Tibial nerve (tissue), 4 donors: ENCODE measurements around the gene SPOCK3.

ENCODE experiments used
- CTCF ChIP-seq, 5 experiments: fragments of 200-600 bp in 3 of 5; fragments of 450-650 bp in 2 of 5; sonication (generic) in 3 of 5; IDR thresholded peaks; one replicate each; pipeline ENCODE4 v1.5.1; 2016 to 2019; ENCODE audit warnings: antibody characterized with exemption in 5 of 5, mild to moderate bottlenecking in 3 of 5, moderate library complexity in 2 of 5
- EP300 ChIP-seq, 2 donors: sonication (generic); formaldehyde crosslinking; IDR thresholded peaks; one replicate each; pipeline ENCODE4 v1.6.1; 2017; ENCODE audit warnings: antibody characterized with exemption in 2 of 2, mild to moderate bottlenecking in 1 of 2
- POLR2A ChIP-seq, 2 donors: fragments of 450-650 bp; IDR thresholded peaks; one replicate each; pipeline ENCODE4 v1.6.1; 2017; ENCODE audit warnings: antibody characterized with exemption in 2 of 2, mild to moderate bottlenecking in 2 of 2, moderate library complexity in 2 of 2

- no peak for TF ChIP-seq CTCF (IDR thresholded peaks at IDR 0.05)
- no peak for TF ChIP-seq EP300 (IDR thresholded peaks at IDR 0.05)
- no peak for TF ChIP-seq POLR2A (IDR thresholded peaks at IDR 0.05)
These were observed 5.3 kb upstream of the SPOCK3 start for GRCh38 chr4:167239627-167240026.
